Renal cortical epithelial cell (primary cell): ENCODE data around the gene TMEM272. TPM values are rescaled to one million over a fixed set of nuclear protein-coding genes. Genes with fewer than 3 reads are reported as not detected.
"Not testable (repeated sequence)": the region's sequence is repeated elsewhere in the genome, so short reads cannot be mapped to it uniquely, and the experiment has no call there.

Experiments
- DNase-seq: peaks from one replicate; pipeline ENCODE4 v3.0.0-alpha.2; 2011; ENCODE audit warnings: low read depth
- total RNA-seq: library from RNA; depleted of rRNA; stranded (reverse); fragments of >200 nt; gene quantifications from 2 replicates; pipeline ENCODE4 v1.2.3, GENCODE V29; 2014

Gene TMEM272
- total RNA-seq, 1 donor from 2014 or later, result not detected

DNA sequence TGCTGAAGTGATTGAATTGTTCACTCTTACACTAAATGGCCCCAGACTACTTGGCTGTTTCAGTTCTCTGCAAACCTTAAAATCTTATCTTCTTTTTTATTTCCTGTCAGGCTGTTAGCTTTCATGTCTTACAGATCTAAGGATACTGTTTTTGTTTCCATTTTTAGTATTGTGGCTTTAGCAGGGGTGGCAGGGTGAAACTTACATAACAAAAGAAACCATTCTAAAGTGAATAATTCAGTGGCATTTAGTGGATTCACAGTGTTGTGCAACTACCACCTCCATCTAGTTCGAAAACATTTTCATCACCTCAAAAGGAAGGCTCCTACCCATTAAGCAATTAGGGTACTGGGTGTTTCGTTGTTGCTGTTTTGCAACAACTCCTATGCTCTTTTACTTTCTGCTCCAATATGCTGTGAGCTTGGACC, 19.8 kb downstream of the TMEM272 start:
- peak; percentile 73 for DNase-seq

DNA sequence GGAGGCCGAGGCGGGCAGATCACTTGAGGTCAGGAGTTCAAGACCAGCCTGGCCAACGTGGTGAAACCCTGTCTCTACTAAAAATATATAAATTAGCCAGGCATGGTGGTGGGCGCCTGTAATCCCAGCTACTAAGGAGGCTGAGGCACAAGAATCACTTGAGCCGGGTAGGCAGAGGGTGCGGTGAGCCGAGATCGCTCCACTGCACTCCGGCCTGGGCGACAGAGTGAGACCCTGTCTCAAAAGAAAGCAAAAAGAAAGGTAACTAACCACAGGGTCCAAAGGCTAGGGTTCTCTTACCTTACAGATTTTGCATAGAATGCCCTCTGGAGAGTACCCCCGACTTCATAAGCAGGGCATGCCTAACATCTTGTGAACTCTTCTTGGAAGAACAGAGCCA, 20.3 kb downstream of the TMEM272 start:
- DNase-seq, result not testable (repeated sequence)

DNA sequence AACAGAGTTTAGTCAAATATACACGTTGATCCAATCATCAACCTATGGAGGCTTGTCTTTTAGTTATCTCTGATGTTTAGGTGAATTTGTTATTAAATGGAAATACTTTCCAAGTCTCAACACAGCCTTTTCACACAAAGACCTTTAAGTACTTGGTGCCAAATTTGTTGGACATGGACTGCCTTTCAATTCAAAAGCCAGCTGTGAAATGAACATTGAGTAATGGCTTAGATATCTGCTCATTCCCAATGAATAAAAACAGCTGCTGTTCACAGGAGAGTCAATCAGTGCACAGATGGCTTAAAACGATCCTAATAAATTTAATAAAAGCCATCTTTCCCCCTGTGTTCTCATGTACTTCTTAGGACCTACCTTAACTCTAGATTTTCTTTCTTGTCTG, 21.1 kb downstream of the TMEM272 start:
- no peak for DNase-seq

GRCh38 chr13:51823359-51823758, 21.6 kb downstream of the TMEM272 start:
- DNase-seq, result peak; percentile 25

DNA sequence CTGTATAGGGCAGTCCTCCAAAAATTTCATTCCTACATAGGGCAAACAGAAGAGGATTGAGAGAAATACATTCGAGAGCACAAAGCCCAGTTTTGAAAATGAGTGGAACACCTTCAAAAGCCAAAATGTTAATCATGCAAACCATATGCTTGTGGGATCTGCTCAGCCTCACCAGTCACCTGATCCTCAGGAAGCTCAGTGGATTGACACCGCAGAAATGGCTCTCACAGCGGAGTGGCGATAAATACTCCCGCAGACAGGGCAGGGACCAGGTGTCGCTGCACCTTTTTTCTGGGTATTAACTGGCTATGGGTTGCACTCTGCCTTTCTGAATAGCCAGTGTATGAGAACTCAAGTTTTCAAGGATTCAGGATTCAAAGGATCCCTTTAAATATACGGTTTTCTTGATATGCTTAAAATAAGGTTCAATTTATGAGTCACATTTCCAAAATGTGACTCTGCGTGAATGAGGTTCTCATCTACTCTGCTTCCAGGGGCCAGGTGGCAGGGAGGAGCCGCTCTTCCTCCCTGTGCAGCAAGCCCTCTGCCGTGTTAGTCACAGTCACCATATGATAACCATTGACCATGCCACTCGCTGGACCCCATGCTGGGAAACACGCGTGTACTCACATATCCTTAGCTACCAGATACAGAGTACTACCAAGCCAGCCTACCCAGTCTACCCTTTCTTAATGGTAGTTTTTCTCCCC, 22.7 kb downstream of the TMEM272 start:
- no peak for DNase-seq

DNA sequence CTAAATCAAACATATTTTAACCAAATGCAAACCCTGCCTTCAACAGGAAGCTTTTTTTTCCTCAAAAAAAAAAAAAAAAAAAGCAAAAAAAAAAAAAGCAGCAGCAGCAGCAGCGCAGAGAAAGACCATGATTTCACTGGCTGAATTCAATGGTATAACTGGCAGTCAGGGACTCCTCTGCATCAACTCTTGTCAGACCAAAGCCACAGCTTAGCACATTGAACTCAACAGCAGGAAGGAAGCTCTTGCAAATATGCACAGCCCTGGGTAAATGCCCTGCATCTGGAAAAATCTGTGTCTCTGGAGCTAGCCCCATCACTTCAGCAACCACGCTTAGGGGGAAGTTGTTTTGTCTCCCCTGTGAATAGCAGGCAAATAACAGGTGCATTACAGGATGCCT, 23.4 kb downstream of the TMEM272 start:
- no peak for DNase-seq

DNA sequence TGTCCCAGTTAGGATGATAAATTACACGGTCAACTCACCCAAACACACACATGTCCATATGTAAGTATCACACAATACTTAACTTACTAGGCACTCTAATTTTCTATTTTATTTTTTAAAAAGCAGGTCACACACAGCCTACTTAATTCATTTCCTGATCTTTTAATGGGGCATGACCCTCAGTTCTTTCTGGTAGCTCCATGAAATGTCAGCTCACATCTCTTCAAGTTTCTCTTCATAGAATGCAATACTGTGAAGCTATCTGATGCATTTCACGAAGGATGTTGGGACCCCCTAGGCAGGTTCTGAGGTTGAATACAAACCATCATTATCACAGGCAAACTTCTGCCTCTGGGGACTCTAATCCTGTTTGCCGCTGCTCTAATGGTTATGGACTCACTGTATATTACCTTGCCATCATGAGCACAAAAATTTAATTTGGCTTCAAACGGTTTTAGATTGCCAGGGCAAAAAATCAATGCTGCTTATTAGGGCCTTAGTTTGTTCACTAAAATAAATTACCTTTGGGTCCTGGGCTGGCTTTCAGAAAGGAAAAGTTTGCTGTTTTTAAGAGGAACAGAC, 24.9 kb downstream of the TMEM272 start:
- DNase-seq, result no peak

DNA sequence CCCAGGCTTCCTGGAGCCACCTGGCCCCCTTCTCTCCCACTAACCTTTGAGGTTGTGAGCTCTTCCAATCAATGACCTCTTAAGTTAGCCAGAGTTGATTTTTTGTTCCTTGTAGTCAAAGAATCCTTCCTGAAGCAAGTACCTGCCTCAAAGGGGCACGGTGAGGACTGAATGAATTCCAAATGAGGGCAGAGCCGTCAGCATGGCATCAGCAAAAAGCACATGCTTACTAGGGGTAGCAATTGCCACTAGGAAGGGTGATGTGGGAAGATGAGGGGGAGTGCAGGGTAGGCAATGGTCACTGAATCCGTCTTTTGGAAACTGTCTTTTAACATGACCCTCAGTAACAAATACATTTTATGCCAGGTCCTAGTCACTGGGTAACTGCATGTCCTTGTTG, 25.4 kb downstream of the TMEM272 start:
- no peak for DNase-seq

DNA sequence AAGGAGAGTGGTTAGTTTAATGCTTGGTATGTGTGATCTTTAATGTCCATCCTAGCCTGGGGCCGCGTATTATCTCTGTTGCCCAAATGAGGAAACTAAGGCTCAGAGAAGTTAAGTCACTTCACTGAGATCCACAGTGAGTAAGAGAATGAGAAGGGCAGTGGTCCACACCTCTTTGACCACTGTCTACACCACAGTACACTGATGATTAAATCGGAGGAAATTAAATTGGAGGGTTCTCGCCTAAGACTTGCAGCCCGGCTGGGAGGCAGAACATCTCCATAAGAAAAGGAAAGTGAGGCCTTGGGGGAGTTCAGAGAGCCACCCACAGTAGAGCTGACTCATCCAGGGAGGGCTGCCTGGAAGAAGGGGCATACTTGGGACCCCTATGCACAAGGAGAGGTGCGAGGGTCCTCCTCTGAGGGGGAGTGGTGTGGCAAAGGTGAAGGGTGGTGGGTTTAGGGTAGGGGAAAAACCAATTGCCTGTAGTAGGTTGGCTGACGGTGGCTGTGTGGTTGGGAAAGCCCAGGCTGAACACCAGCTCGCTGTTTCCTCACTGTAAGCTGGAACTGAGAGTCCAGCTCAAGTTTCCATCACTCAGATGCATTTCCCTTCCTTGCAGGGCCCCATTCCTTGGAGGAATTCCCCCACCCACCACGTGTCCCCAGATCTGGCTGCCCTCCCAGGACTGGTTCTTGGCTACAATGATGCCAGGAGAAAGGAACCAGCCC, 26.0 kb downstream of the TMEM272 start:
- peak; percentile 6 for DNase-seq

GRCh38 chr13:51818276-51818675, 26.7 kb downstream of the TMEM272 start:
- DNase-seq, result no peak

DNA sequence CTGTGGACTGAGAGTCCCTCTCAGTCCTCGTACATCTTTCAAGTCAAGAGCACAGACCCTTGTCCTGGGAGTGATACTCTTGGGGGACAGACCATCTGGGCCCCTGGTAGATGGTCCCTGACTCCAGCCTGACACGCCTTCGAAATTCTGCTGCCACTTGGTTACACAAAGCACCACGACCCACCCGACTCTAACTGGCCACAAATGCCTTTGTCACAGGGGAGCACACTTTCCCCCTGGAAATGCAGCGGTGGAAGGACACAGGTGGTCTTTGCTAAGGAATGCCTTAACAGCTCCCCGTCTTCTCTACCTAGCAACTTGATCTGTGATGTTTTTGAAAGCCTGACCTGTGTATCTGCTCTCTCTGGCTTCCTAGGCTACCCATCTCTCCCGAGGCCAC, 27.3 kb downstream of the TMEM272 start:
- DNase-seq, result no peak

- DNase-seq, result no peak
Measured at GRCh38 chr13:51816604-51817249, 28.2 kb downstream of the TMEM272 start.

- DNase-seq, result no peak
Measured at GRCh38 chr13:51815848-51816247, 29.1 kb downstream of the TMEM272 start.

DNA sequence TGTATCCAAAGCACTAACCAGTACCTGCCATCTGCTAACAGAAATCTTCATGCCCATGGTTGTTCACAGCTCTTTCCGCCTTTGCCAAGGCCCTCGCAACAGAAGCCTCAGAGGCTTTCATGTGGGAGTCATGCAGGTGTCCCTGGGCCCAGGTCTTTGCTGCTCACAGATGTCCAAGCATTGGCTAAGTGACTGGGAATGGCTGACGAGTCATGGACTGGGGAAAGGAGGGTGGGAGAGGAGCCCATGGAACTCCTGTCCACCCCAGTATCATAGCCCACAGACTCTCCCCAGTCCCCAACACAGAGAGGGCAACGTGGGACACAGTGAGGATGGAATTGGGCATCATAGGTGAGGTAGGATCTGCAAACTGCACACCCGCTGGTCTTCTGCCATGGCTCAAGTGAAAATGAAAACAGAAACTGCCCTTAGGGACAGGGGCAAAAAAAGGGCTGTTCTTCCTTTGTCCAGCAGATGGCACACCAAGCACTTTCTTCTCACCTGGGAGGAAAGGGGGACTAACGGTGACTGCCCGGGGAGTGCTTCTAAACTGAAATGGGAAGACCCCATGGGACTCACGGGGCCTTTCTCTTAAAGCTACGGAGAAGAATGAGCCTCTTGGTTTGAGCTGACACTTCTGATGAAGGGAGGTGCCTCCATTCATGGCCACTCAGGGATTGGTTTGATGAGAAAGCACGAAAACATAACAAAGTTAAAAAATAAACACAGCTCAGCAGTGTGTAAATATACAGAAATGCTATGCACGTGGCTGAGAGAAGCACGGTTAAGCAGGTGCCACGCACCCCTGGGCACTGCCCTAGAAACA, 29.9 kb downstream of the TMEM272 start:
- peak; percentile 64 for DNase-seq

- DNase-seq, result no peak
Measured at GRCh38 chr13:51814071-51814470, 30.9 kb downstream of the TMEM272 start.

DNA sequence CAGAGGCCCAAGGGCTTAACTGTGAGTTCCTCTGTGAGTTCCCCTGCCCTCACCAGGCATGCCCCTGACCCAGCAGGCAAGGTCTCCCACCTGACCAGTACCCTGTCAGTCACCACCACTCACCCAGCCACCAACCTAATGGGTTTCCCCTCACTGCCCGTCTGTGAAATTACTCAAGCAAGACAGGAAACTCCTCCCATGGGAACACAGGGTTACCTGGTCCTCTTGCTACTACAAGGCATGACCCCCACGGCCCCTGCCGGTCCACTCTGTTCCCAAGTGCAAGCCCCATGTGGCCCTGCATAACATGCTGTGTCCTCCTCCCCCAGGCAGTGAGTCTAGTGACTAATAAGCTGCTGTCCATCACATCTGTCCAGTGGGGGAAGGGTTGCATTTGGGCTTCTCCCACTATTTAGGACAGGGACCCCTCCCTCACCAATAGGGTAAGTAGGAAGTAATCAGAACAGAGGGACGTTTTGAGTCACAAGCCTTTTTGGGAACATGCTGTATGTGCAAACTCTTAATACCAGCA, 33.0 kb downstream of the TMEM272 start:
- DNase-seq, result peak; percentile 68

DNA sequence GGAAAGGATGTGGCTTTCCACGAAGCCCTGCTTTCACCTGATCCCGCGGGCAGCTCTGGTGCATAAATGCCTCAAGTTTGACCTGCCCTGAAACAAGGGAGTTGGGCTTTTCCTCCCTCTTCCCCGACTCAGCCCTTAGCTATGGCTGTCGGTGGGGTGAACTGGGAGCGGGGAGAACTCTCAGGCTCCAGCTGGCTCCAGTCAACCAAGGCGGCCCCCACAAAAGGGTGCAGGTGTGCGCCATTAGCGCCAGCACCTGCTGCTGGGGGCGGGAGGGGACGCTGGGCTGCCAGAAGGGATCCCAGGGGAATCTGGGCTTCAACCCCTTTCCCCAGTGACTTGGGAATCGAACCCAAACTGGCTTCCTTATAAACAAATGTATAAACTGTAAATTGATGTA, 33.9 kb downstream of the TMEM272 start:
- no peak for DNase-seq

GRCh38 chr13:51808811-51809210, 36.2 kb downstream of the TMEM272 start:
- no peak for DNase-seq

- no peak for DNase-seq
Measured at GRCh38 chr13:51807041-51807440, 37.9 kb downstream of the TMEM272 start.

GRCh38 chr13:51806566-51806965, 38.4 kb downstream of the TMEM272 start:
- peak; percentile 16 for DNase-seq

DNA sequence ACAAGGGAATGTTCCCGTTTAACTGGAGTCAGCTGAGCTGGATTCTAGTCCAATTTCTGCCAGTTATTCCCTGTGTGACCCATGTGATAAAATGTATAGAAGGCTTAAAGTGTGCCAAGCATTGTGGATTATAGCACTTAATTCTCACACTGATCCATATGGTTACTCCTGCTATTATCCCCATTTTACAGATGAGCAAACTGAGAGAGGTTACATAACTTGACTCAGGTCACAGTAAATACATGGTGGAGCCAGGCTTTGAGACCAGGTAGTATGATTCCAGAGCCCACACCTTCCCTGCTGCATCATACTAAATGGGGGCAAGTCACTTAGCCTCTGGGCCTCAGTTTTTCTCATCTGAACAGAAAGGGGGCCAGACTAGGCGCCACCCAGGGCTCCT, 39.1 kb downstream of the TMEM272 start:
- DNase-seq, result no peak
